SU-DHL-6 (cell line): ENCODE results near the gene MDM4.

ENCODE experiments used
- CTCF ChIP-seq: fragments of 200-600 bp; sonication (generic); IDR thresholded peaks from one replicate; pipeline ENCODE4 v1.5.1; 2017; ENCODE audit warnings: antibody characterized with exemption, mild to moderate bottlenecking, low read length, moderate library complexity; ENCODE audit not compliant: insufficient read depth, poor library complexity, severe bottlenecking
- EZH2phosphoT487 ChIP-seq: fragments of 200-600 bp; sonication (generic), shearing (Covaris generic); conservative IDR thresholded peaks from 2 replicates; pipeline ENCODE4 v1.6.1; 2018; ENCODE audit warnings: mild to moderate bottlenecking, antibody characterized with exemption, low read length, moderate library complexity, mixed read lengths

- no peak for TF ChIP-seq CTCF
- TF ChIP-seq EZH2phosphoT487: no peak
Measured at GRCh38 chr1:204584699-204585372, 68.6 kb downstream of the MDM4 start.
